Measurements from ENCODE around the gene RABEP2.

RABEP2 gene

DNA sequence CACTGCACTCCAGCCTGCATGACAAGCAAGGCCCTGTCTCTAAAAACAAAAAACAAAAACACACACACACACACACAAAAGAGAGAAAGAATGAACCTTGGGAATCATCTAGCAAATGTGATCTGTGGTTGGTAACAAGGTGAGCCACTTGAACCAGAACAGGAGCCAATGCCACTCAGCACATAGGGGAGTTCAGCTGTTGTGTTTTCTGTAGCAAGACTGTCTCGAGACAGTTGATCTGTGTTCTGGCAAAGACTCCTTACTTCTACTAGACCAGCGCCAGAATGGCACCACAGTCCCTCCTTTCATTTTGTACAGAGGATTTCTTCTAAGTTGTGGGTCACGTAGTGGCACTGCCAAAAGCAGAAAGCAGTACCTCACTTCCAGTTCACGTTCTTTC, 26.1 kb downstream of the RABEP2 start:
- Histone ChIP-seq H3K36me3 (ENCODE audit: insufficient read depth, low read length) (no peaks in the 10 kb centered on the region; the same call in 1 of the 2 replicates), H3K9ac (ENCODE audit: low read depth, low read length) (no peak overlapping the region), H3K4me1 (ENCODE audit: insufficient read depth, low read length) (peaks cover 4% of the 10 kb centered on the region), H3K4me3 (ENCODE audit: low read depth in 1 of 2, low read length in 2 of 2) (no peak overlapping the region), H2AFZ (ENCODE audit: low read depth, low read length) (no peak overlapping the region), H3K79me2 (ENCODE audit: insufficient read depth, low read length) (no peaks in the 10 kb centered on the region), H3K27ac (ENCODE audit: low read length) (no peak overlapping the region), H3K9me3 (ENCODE audit: insufficient read depth, low read length, severe bottlenecking) (no peaks in the 10 kb centered on the region), H3K4me2 (ENCODE audit: insufficient read depth, low read length) (no peak overlapping the region), H4K20me1 (ENCODE audit: insufficient read depth, low read length) (no peaks in the 10 kb centered on the region), H3K27me3 (ENCODE audit: insufficient read depth, low read length, poor library complexity) (no peaks in the 10 kb centered on the region)
- ATAC-seq (ENCODE audit: insufficient read depth, low read depth): no peak
- no peak for TF ChIP-seq EZH2 (IDR thresholded peaks at IDR 0.05; ENCODE audit: borderline replicate concordance, low read depth, low read length, severe bottlenecking)
- TF ChIP-seq, protein P1, sequence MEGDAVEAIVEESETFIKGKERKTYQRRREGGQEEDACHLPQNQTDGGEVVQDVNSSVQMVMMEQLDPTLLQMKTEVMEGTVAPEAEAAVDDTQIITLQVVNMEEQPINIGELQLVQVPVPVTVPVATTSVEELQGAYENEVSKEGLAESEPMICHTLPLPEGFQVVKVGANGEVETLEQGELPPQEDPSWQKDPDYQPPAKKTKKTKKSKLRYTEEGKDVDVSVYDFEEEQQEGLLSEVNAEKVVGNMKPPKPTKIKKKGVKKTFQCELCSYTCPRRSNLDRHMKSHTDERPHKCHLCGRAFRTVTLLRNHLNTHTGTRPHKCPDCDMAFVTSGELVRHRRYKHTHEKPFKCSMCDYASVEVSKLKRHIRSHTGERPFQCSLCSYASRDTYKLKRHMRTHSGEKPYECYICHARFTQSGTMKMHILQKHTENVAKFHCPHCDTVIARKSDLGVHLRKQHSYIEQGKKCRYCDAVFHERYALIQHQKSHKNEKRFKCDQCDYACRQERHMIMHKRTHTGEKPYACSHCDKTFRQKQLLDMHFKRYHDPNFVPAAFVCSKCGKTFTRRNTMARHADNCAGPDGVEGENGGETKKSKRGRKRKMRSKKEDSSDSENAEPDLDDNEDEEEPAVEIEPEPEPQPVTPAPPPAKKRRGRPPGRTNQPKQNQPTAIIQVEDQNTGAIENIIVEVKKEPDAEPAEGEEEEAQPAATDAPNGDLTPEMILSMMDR (IDR thresholded peaks at IDR 0.05; ENCODE audit: borderline replicate concordance, extremely low read depth, low read length, poor library complexity, severe bottlenecking): no peak
- DNase-seq: no peak

DNA sequence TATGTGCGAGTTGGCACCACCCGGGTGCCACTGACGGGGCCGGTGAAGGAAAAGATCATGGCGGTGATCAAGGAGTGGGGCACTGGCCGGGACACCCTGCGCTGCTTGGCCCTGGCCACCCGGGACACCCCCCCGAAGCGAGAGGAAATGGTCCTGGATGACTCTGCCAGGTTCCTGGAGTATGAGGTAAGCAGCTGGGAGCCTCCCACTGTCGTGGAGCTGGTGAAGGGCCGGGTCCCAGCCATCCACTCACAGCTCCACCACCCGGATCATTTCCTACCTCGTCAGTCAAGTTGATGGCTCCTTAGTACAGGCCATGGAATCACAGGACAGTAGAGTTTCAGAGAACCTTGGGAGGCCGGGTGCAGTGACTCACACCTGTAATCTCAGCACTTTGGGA, 26.8 kb downstream of the RABEP2 start:
- H3K27ac ChIP-seq (ENCODE audit: low read length): no peak overlapping the region
- ATAC-seq (ENCODE audit: insufficient read depth, low read depth): no peak

DNA sequence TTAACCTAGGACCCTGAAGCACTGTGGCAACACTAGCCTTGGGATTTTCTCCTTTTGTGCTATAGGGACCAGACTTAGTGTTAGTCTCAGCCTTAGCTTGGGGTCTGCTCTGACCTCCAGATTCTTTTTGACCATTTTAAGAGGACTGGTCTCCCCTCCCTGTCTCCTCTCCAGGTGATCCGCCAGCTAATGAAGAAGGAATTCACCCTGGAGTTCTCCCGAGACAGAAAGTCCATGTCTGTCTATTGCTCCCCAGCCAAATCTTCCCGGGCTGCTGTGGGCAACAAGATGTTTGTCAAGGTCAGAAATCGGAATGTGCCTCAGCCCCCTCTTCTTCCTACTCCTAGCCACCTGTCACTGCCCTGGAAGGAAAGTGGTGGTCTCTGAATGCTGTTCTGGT, 27.2 kb downstream of the RABEP2 start:
- H3K9me3 ChIP-seq (ENCODE audit: insufficient read depth, low read length, severe bottlenecking): no peaks in the 10 kb centered on the region
- no peak overlapping the region for H3K4me3 ChIP-seq (ENCODE audit: low read depth in 1 of 2, low read length in 2 of 2)
- no peaks in the 10 kb centered on the region; the same call in 1 of the 2 replicates for H3K36me3 ChIP-seq (ENCODE audit: insufficient read depth, low read length)
- no peaks in the 10 kb centered on the region for H4K20me1 ChIP-seq (ENCODE audit: insufficient read depth, low read length)
- DNase-seq: no peak
- TF ChIP-seq, protein P1 (IDR thresholded peaks at IDR 0.05; ENCODE audit: borderline replicate concordance, extremely low read depth, low read length, poor library complexity, severe bottlenecking): no peak
- TF ChIP-seq EZH2 (IDR thresholded peaks at IDR 0.05; ENCODE audit: borderline replicate concordance, low read depth, low read length, severe bottlenecking): no peak
- H3K79me2 ChIP-seq (ENCODE audit: insufficient read depth, low read length): no peaks in the 10 kb centered on the region
- no peak overlapping the region for H2AFZ ChIP-seq (ENCODE audit: low read depth, low read length)
- no peak overlapping the region for H3K27ac ChIP-seq (ENCODE audit: low read length)
- no peak for ATAC-seq (ENCODE audit: insufficient read depth, low read depth)
- no peak overlapping the region for H3K4me2 ChIP-seq (ENCODE audit: insufficient read depth, low read length)
- no peaks in the 10 kb centered on the region for H3K27me3 ChIP-seq (ENCODE audit: insufficient read depth, low read length, poor library complexity)
- no peak overlapping the region for H3K9ac ChIP-seq (ENCODE audit: low read depth, low read length)
- H3K4me1 ChIP-seq (ENCODE audit: insufficient read depth, low read length): peaks cover 4% of the 10 kb centered on the region

More for the DNA sequence above, 26.8 kb downstream of the RABEP2 start:
- no peaks in the 10 kb centered on the region; the same call in 1 of the 2 replicates for H3K36me3 ChIP-seq (ENCODE audit: insufficient read depth, low read length)
- no peak overlapping the region for H2AFZ ChIP-seq (ENCODE audit: low read depth, low read length)
- DNase-seq: no peak
- TF ChIP-seq, protein P1 (IDR thresholded peaks at IDR 0.05; ENCODE audit: borderline replicate concordance, extremely low read depth, low read length, poor library complexity, severe bottlenecking): no peak
- TF ChIP-seq EZH2 (IDR thresholded peaks at IDR 0.05; ENCODE audit: borderline replicate concordance, low read depth, low read length, severe bottlenecking): no peak
- peaks cover 4% of the 10 kb centered on the region for H3K4me1 ChIP-seq (ENCODE audit: insufficient read depth, low read length)
- H3K9me3 ChIP-seq (ENCODE audit: insufficient read depth, low read length, severe bottlenecking): no peaks in the 10 kb centered on the region
- no peak overlapping the region for H3K9ac ChIP-seq (ENCODE audit: low read depth, low read length)
- H3K27me3 ChIP-seq (ENCODE audit: insufficient read depth, low read length, poor library complexity): no peaks in the 10 kb centered on the region
- no peaks in the 10 kb centered on the region for H3K79me2 ChIP-seq (ENCODE audit: insufficient read depth, low read length)
- H4K20me1 ChIP-seq (ENCODE audit: insufficient read depth, low read length): no peaks in the 10 kb centered on the region
- no peak overlapping the region for H3K4me2 ChIP-seq (ENCODE audit: insufficient read depth, low read length)
- H3K4me3 ChIP-seq (ENCODE audit: low read depth in 1 of 2, low read length in 2 of 2): no peak overlapping the region

DNA sequence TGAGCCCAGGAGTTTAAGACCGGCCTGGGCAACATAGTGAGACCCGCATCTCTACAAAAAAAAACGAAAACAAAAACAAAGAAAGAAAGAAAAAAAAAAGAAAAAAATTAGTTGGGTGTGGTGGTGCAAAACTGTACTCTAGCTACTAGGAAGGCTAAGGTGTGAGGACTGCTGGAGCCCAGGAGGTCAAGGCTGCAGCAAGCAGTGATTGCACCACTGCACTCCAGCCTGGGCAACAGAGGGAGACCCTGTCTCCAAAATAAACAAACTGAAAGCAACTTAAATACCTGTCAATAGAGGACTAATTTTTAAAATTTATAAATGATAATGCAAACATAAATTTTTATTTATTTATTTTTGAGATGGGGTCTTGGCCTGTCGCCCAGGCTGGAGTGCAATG, 29.4 kb downstream of the RABEP2 start:
- no peak overlapping the region for H3K9ac ChIP-seq (ENCODE audit: low read depth, low read length)
- DNase-seq (no peak), ATAC-seq (ENCODE audit: insufficient read depth, low read depth) (no peak)
- no peaks in the 10 kb centered on the region for H3K79me2 ChIP-seq (ENCODE audit: insufficient read depth, low read length)
- no peak overlapping the region for H3K4me2 ChIP-seq (ENCODE audit: insufficient read depth, low read length)
- no peak overlapping the region for H3K27ac ChIP-seq (ENCODE audit: low read length)
- H3K36me3 ChIP-seq (ENCODE audit: insufficient read depth, low read length): no peaks in the 10 kb centered on the region; the same call in 1 of the 2 replicates
- H3K4me1 ChIP-seq (ENCODE audit: insufficient read depth, low read length): peaks cover 3% of the 10 kb centered on the region
- no peaks in the 10 kb centered on the region for H3K27me3 ChIP-seq (ENCODE audit: insufficient read depth, low read length, poor library complexity)
- H4K20me1 ChIP-seq (ENCODE audit: insufficient read depth, low read length): no peaks in the 10 kb centered on the region
- TF ChIP-seq, protein P1 (IDR thresholded peaks at IDR 0.05; ENCODE audit: borderline replicate concordance, extremely low read depth, low read length, poor library complexity, severe bottlenecking): no peak
- TF ChIP-seq EZH2 (IDR thresholded peaks at IDR 0.05; ENCODE audit: borderline replicate concordance, low read depth, low read length, severe bottlenecking): no peak
- H3K4me3 ChIP-seq (ENCODE audit: low read depth in 1 of 2, low read length in 2 of 2): no peak overlapping the region
- H3K9me3 ChIP-seq (ENCODE audit: insufficient read depth, low read length, severe bottlenecking): no peaks in the 10 kb centered on the region
- H2AFZ ChIP-seq (ENCODE audit: low read depth, low read length): no peak overlapping the region

All from DND-41 (cell line).